T-helper 17 cell (primary cell): ENCODE results near the gene IKZF1. TPM values are rescaled to one million over a fixed set of nuclear protein-coding genes. Genes with fewer than 3 reads are reported as not detected.
A peak's percentile ranks its signal among the peaks of the same experiment; 100 is the strongest.

ENCODE experiments used
- ATAC-seq: fragments of 150-1000 bp; cut with Tn5 transposase; 2 replicates; pipeline ENCODE4 v1.10.0; 2021; ENCODE audit warnings: mild to moderate bottlenecking, moderate library complexity
- DNase-seq, 3 donors: peaks; one replicate each; pipeline versions ENCODE4 v3.0.0 to v3.0.0-alpha.2; 2020 to 2021
- H3K9me3 ChIP-seq: one replicate; pipeline ENCODE4 v1.7.0; 2013; ENCODE audit warnings: low read length, mild to moderate bottlenecking; ENCODE audit not compliant: control insufficient read depth, poor library complexity, severe bottlenecking
- H3K27ac Mint-ChIP-seq: one replicate; pipeline ENCODE4 v1.8.0; 2022; ENCODE audit warnings: mild to moderate bottlenecking, moderate library complexity, mixed read lengths
- H3K27me3 Mint-ChIP-seq: one replicate; pipeline ENCODE4 v1.8.0; 2022; ENCODE audit warnings: mixed read lengths
- H3K36me3 Mint-ChIP-seq: one replicate; pipeline ENCODE4 v1.8.0; 2022; ENCODE audit warnings: low read depth, mixed read lengths
- H3K4me1 Mint-ChIP-seq: one replicate; pipeline ENCODE4 v1.8.0; 2022; ENCODE audit warnings: mild to moderate bottlenecking, mixed read lengths
- H3K4me3 Mint-ChIP-seq: one replicate; pipeline ENCODE4 v1.8.0; 2022; ENCODE audit warnings: mild to moderate bottlenecking, moderate library complexity, mixed read lengths
- total RNA-seq, 4 donors: library from RNA in 2 of 4; stranded (reverse) in 2 of 4; gene quantifications; one replicate each; pipeline ENCODE4 v1.2.3 and lab custom pipeline; 2022 to 2026

IKZF1 gene
- total RNA-seq, 2 donors from 2014 or later: 301 to 323 TPM

GRCh38 chr7:50273301-50273700 lies 31.2 kb upstream of the IKZF1 start:
- Mint-ChIP-seq H3K27me3 (no peaks in the 10 kb centered on the region), H3K4me1 (peaks cover 42% of the 10 kb centered on the region), H3K27ac (no peak overlapping the region), H3K36me3 (no peaks in the 10 kb centered on the region), H3K4me3 (no peak overlapping the region)
- no peaks in the 10 kb centered on the region for H3K9me3 ChIP-seq
- DNase-seq (no peak), ATAC-seq (no peak)

GRCh38 chr7:50273870-50274269 lies 30.6 kb upstream of the IKZF1 start:
- Mint-ChIP-seq H3K36me3 (no peaks in the 10 kb centered on the region), H3K4me3 (no peak overlapping the region), H3K27me3 (no peaks in the 10 kb centered on the region), H3K27ac (peak overlapping the region; percentile 21), H3K4me1 (peaks cover 37% of the 10 kb centered on the region)
- no peak for ATAC-seq
- no peak for DNase-seq
- H3K9me3 ChIP-seq: no peaks in the 10 kb centered on the region

GRCh38 chr7:50274361-50274760 lies 30.2 kb upstream of the IKZF1 start:
- Mint-ChIP-seq H3K4me1 (peaks cover 32% of the 10 kb centered on the region), H3K27ac (peak overlapping the region; percentile 21), H3K27me3 (no peaks in the 10 kb centered on the region), H3K36me3 (no peaks in the 10 kb centered on the region), H3K4me3 (no peak overlapping the region)
- no peak for ATAC-seq
- no peaks in the 10 kb centered on the region for H3K9me3 ChIP-seq
- no peak for DNase-seq

GRCh38 chr7:50275430-50275829 lies 29.1 kb upstream of the IKZF1 start:
- no peak overlapping the region for H3K4me3 Mint-ChIP-seq

GRCh38 chr7:50276483-50276882 lies 28.0 kb upstream of the IKZF1 start:
- Mint-ChIP-seq H3K36me3 (no peaks in the 10 kb centered on the region), H3K4me3 (no peak overlapping the region), H3K27ac (no peak overlapping the region), H3K4me1 (peaks cover 31% of the 10 kb centered on the region), H3K27me3 (no peaks in the 10 kb centered on the region)
- H3K9me3 ChIP-seq: no peaks in the 10 kb centered on the region
- DNase-seq (no peak), ATAC-seq (no peak)

More at GRCh38 chr7:50275430-50275829, 29.1 kb upstream of the IKZF1 start:
- Mint-ChIP-seq H3K4me1 (peaks cover 23% of the 10 kb centered on the region), H3K36me3 (no peaks in the 10 kb centered on the region), H3K27ac (no peak overlapping the region), H3K27me3 (no peaks in the 10 kb centered on the region)
- DNase-seq (no peak), ATAC-seq (no peak)
- no peaks in the 10 kb centered on the region for H3K9me3 ChIP-seq

- no peak for DNase-seq
- H3K27me3 Mint-ChIP-seq: no peaks in the 10 kb centered on the region
- peaks cover 29% of the 10 kb centered on the region for H3K4me1 Mint-ChIP-seq
- no peak overlapping the region for H3K27ac Mint-ChIP-seq
- no peak for ATAC-seq
- no peaks in the 10 kb centered on the region for H3K36me3 Mint-ChIP-seq
- H3K4me3 Mint-ChIP-seq: no peak overlapping the region
- no peaks in the 10 kb centered on the region for H3K9me3 ChIP-seq
Measured at GRCh38 chr7:50278120-50278519, 26.4 kb upstream of the IKZF1 start.

GRCh38 chr7:50281680-50282445 lies 22.7 kb upstream of the IKZF1 start:
- peak overlapping the region; percentile 45 for H3K4me3 Mint-ChIP-seq
- no peaks in the 10 kb centered on the region for H3K27me3 Mint-ChIP-seq
- H3K9me3 ChIP-seq: no peaks in the 10 kb centered on the region
- ATAC-seq (peak; percentile 80), DNase-seq (no peak)
- H3K27ac Mint-ChIP-seq: peak overlapping the region; percentile 67
- no peaks in the 10 kb centered on the region for H3K36me3 Mint-ChIP-seq
- peaks cover 27% of the 10 kb centered on the region for H3K4me1 Mint-ChIP-seq

GRCh38 chr7:50282813-50283605 lies 21.5 kb upstream of the IKZF1 start:
- no peaks in the 10 kb centered on the region for H3K27me3 Mint-ChIP-seq
- peaks cover 22% of the 10 kb centered on the region for H3K4me1 Mint-ChIP-seq
- DNase-seq: no peak
- no peak overlapping the region for H3K4me3 Mint-ChIP-seq
- peak overlapping the region; percentile 65 for H3K27ac Mint-ChIP-seq
- no peaks in the 10 kb centered on the region for H3K9me3 ChIP-seq
- H3K36me3 Mint-ChIP-seq: no peaks in the 10 kb centered on the region
- ATAC-seq: no peak

- DNase-seq (no peak), ATAC-seq (no peak)
- no peaks in the 10 kb centered on the region for H3K27me3 Mint-ChIP-seq
- H3K4me3 Mint-ChIP-seq: no peak overlapping the region
- H3K36me3 Mint-ChIP-seq: no peaks in the 10 kb centered on the region
- peaks cover 22% of the 10 kb centered on the region for H3K4me1 Mint-ChIP-seq
- H3K27ac Mint-ChIP-seq: no peak overlapping the region
- H3K9me3 ChIP-seq: no peaks in the 10 kb centered on the region
Measured at GRCh38 chr7:50283731-50284130, 20.8 kb upstream of the IKZF1 start.

GRCh38 chr7:50284296-50284695 lies 20.2 kb upstream of the IKZF1 start:
- H3K4me1 Mint-ChIP-seq: peaks cover 22% of the 10 kb centered on the region
- no peak overlapping the region for H3K4me3 Mint-ChIP-seq
- ATAC-seq (no peak), DNase-seq (no peak)
- no peaks in the 10 kb centered on the region for H3K27me3 Mint-ChIP-seq
- no peak overlapping the region for H3K27ac Mint-ChIP-seq
- H3K36me3 Mint-ChIP-seq: no peaks in the 10 kb centered on the region
- no peaks in the 10 kb centered on the region for H3K9me3 ChIP-seq

- H3K9me3 ChIP-seq: no peaks in the 10 kb centered on the region
- H3K4me3 Mint-ChIP-seq: no peak overlapping the region
- H3K27me3 Mint-ChIP-seq: no peaks in the 10 kb centered on the region
- no peaks in the 10 kb centered on the region for H3K36me3 Mint-ChIP-seq
- DNase-seq (no peak), ATAC-seq (no peak)
- peaks cover 22% of the 10 kb centered on the region for H3K4me1 Mint-ChIP-seq
- H3K27ac Mint-ChIP-seq: no peak overlapping the region
Measured at GRCh38 chr7:50285269-50285668, 19.2 kb upstream of the IKZF1 start.

GRCh38 chr7:50287129-50287528 lies 17.4 kb upstream of the IKZF1 start:
- no peaks in the 10 kb centered on the region for H3K27me3 Mint-ChIP-seq
- H3K27ac Mint-ChIP-seq: no peak overlapping the region
- ATAC-seq: no peak
- DNase-seq: no peak
- no peaks in the 10 kb centered on the region for H3K36me3 Mint-ChIP-seq
- peaks cover 13% of the 10 kb centered on the region for H3K4me1 Mint-ChIP-seq
- no peaks in the 10 kb centered on the region for H3K9me3 ChIP-seq
- no peak overlapping the region for H3K4me3 Mint-ChIP-seq

- Mint-ChIP-seq H3K27ac (peak overlapping the region; percentile 54), H3K4me1 (peaks cover 21% of the 10 kb centered on the region), H3K36me3 (no peaks in the 10 kb centered on the region), H3K27me3 (no peaks in the 10 kb centered on the region), H3K4me3 (peak overlapping the region; percentile 19)
- no peak for DNase-seq
- no peaks in the 10 kb centered on the region for H3K9me3 ChIP-seq
- ATAC-seq: no peak
Measured at GRCh38 chr7:50292165-50292757, 12.3 kb upstream of the IKZF1 start.
